LoVo (cell line): ENCODE data around the gene PRKAA2.

Source experiments
- DNase-seq: peaks from one replicate; pipeline ENCODE4 v3.0.0-alpha.2; 2016; ENCODE audit warnings: low spot score

The PRKAA2 gene

GRCh38 chr1:56713112-56713511 is 68.0 kb downstream of the PRKAA2 start:
- no peak for DNase-seq

GRCh38 chr1:56715156-56715555 is 70.0 kb downstream of the PRKAA2 start:
- no peak for DNase-seq

GRCh38 chr1:56719171-56719570 is 74.1 kb downstream of the PRKAA2 start:
- DNase-seq, result no peak

- DNase-seq, result no peak
These were observed 81.6 kb downstream of the PRKAA2 start for GRCh38 chr1:56726706-56727105.

GRCh38 chr1:56728964-56729363 is 83.8 kb downstream of the PRKAA2 start:
- no peak for DNase-seq

GRCh38 chr1:56745231-56745630 is 100.1 kb downstream of the PRKAA2 start:
- DNase-seq, result no peak

- DNase-seq, result peak; percentile 15
These were observed 109.8 kb downstream of the PRKAA2 start for GRCh38 chr1:56754708-56755479.

GRCh38 chr1:56755911-56756310 is 110.8 kb downstream of the PRKAA2 start:
- DNase-seq, result no peak

- DNase-seq, result peak; percentile 25
These were observed 113.0 kb downstream of the PRKAA2 start for GRCh38 chr1:56758135-56758534.

- DNase-seq, result no peak
These were observed 113.7 kb downstream of the PRKAA2 start for GRCh38 chr1:56758794-56759193.
